Measurements from ENCODE around the gene UCK1.
"Not testable (repeated sequence)": the region's sequence is repeated elsewhere in the genome, so short reads cannot be mapped to it uniquely, and the experiment has no call there.

UCK1 gene

DNA sequence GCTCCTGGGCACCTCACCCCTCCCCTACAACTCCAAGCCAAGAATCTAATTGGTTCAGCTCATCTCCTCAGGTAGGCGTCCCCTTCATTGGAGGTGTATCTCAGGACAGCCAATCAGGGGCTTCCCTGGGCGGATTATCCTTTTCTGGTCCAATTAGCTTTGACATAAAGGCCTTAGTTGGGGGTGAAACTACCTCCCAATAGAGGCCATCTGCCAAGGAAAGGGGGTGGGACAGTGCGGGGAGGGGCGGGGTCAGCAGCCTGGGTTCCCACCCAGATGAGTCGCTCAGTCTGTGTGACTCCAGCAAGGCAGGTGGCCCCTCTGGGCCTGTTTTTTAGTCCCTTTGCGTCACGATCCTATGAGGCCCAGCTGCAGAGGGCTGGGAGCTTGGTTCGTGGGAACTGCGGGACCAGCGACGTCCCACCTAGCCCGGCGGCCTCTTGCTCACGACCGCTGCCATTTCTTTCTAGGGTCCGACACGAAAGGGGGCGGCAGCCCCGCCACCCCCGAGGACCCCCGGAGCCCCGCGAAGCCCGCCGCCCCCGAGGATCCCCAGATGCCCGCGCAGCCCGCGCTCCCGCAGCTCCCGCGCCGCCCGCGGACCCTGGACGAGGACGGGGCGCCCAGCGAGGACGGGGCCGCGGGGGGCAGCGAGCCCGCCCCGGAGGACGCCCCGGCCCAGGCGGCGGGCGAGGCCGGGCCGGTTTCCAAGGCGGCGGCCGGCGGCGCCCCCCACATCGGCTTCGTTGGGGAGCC lies 23.2 kb upstream of the UCK1 start:
- DNase-seq, result no peak

GRCh38 chr9:131552030-131552429 lies 21.0 kb upstream of the UCK1 start:
- no peak for DNase-seq

- not testable (repeated sequence) for DNase-seq
These were observed 19.4 kb upstream of the UCK1 start for GRCh38 chr9:131550465-131550864.

DNA sequence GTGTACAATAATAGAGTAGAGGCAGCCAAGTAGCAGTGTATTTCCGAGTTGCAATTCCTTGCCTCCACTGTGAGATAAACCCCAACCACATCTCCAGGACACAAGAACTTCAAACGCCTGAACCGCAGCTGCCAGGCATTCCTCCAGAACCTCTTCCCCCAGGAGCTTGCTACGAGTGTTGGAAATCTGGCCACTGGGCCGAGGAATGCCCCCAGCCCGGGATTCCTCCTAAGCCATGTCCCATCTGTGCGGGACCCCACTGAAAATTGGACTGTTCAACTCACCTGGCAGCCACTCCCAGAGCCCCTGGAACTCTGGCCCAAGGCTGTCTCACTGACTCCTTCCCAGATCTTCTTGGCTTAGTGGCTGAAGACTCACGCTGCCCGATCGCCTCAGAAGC lies 18.1 kb upstream of the UCK1 start:
- DNase-seq, result not testable (repeated sequence)

- DNase-seq, result no peak
These were observed 15.4 kb upstream of the UCK1 start for GRCh38 chr9:131546336-131547084.

DNA sequence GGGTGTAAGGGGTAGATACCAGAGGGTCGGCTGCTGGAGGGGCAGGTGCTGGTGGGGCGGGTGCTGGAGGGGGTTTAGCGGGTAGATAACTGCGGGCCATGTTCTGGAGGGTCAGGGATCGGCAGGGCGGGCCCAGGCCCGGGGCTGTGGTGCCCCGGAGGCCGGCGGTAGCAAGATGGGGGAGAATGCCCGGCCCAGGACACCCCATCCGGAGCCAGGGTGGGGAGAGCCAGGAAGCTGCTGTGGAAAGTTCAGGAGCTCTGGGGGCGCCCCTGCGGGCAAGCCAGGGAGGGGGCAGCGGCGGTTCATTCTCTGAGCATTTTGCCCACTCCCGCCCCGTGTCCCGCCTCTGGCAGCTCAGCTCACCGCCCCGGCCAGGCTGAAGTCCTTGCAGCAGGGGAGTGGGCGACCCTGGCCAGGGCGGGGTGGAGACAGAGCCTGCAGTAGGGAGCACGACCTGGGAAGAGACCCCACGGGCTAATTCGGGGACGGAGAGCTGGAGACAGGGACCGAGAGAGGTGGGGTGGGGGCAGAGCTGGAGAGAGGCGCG lies 14.8 kb upstream of the UCK1 start:
- no peak for DNase-seq

GRCh38 chr9:131545003-131545785 lies 14.1 kb upstream of the UCK1 start, which contains the start of gene PRRT1B:
Gene PRRT1B, plus strand, starts transcription at chr9:131545523. Its CDS starts 93 bp downstream, at chr9:131545616.
- DNase-seq, result no peak

GRCh38 chr9:131543141-131543540 lies 12.1 kb upstream of the UCK1 start:
- no peak for DNase-seq

DNA sequence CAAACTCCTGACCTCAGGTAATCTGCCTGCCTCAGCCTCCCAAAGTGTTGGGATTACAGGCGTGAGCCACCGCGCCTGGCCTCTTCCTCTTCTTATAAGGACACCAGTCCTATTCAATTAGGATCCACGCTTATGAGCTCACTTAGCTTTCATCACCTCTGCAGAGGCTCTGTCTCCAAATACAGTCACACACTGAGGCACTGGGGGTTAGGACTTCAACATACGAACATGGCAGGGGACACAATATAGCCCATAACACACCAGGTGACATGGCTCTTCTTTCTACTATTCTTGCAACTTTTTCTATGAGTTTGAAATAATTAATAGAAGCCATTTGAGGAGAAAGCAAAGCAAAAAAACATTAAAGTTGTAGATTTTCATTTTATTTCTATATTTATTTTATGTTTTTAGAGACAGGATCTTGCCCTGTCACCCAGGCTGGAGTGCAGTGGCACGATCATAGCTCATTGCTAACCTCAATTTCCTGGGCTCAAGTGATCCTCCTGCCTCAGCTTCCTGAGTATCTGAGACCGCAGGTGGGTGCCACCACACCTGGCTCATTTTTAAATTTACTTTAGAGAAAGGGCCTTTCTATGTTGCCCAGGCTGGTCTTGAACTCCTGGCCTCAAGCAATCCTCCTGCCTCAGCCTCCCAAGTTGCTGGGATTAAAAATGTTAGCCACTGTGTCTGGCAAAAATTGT lies 8.3 kb upstream of the UCK1 start:
- no peak for DNase-seq

DNA sequence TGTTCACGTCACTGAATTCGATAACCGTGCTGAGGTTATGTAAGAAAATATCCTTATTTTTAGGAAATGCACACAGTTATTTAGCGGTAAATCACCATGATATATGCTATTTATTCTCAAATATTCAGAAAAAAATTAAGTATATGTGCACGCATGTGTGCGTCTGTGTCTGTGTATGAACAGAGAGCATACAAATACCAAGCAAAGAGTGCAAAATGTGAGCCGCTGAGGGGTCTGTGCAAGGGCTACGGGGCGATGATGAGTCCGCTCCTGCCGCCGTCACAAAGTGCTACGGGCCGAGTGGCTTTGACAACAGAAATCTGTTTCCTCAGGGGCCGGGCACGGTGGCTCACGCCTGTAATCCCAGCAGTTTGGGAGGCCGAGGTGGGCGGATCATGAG lies 6.9 kb upstream of the UCK1 start:
- DNase-seq, result no peak

DNA sequence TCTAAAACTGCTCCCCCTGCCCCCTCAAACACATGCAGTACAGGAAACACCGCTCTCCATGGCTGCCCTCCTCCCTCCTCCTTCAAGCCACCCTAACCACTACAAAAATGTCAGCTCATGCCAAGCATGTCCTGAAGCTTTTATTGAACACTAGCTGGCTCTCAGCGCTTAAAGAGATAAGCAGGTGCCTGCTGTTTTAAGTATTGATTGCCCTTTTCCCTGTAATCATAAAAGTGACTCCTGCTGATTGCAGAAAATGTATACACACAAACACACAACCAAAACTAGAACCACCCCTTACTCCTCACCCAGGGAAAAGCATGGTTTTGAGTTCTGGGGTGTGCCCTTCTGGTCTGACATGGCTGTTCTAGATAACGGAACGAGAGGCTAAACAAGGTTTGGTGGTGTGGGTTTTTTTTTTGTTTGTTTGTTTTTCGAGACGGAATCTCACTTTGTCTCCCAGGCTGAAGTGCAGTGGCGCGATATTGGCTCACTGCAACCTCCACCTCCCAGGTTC lies 3.7 kb upstream of the UCK1 start:
- DNase-seq, result no peak

- DNase-seq, result no peak
These were observed 530 bp downstream of the UCK1 start for GRCh38 chr9:131530546-131530919.

GRCh38 chr9:131529597-131530545 lies 1.2 kb downstream of the UCK1 start:
- DNase-seq, result no peak

DNA sequence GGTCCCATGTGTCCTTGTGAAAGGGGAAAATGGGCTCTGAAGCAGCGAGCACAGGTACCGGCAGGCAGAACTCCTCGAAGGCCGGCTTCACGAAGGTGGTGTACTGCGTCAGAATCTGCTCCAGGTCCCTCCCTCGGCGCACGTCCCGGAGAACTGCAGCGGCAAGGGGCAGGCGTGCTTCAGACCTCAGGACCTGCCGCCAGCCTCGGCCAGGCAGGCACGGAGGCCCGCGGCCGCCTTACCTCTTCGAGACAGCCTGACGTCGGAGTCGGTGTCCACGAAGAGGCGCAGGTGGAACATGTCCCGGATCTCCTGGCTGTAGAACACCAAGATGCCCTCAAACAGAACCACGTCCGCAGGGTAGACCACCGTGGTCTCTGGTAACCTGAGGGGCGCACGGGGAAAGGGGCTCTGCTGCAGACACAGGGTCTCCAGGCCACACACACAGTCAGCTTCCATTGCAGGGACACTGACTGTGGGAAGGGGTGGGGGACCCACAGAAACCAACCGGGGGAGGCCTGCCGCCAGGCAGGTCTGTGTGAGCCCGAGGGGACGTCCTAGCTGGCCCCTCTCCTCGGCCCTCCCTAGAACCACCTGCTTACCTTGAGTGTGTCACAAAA lies 2.1 kb downstream of the UCK1 start:
- DNase-seq, result no peak

- no peak for DNase-seq
These were observed 2.9 kb downstream of the UCK1 start for GRCh38 chr9:131528186-131528585.

DNA sequence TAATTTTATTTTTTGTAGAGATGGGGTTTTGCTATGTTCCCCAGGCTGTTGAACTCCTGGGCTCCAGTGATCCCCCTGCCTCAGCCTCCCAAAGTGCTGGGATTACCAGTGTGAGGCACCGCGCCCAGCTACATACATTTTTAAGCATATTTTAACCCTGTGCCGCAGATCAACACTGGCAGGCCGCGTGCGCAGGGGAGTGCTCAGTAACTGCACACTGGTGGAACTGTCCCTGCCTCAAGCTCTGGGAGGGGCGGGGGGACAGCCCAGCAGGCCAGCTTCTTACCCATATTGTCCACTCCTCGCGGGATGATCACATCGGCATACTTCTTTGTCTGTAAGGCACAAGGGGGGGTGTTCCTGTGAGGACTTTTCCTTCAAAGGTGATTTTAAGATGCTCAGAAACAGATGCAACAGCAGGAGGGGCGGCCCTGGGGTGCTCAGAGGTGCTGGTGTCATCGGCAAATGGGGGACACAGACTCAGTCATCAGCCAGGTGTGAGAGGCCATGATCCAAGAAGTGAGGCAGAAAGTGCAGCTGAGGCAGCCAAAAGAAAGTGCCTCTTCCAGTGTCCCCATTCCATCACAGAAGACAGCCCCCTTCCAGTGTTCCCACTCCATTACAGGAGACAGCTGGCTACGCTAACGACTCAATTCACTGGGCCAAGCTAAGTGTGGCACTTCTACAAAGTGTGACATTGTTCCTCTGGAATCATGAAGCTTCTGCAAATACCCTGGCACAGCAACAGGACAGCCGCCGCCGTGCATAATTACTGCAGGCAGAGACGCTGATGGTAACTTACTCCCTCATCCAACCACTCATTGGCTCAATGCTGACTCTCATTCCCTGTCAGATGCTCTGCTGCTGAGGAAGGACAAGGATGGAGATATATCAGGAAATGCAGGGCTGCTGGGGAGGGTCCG lies 5.2 kb downstream of the UCK1 start:
- DNase-seq, result no peak

GRCh38 chr9:131524665-131525315 lies 6.3 kb downstream of the UCK1 start:
- DNase-seq, result no peak

DNA sequence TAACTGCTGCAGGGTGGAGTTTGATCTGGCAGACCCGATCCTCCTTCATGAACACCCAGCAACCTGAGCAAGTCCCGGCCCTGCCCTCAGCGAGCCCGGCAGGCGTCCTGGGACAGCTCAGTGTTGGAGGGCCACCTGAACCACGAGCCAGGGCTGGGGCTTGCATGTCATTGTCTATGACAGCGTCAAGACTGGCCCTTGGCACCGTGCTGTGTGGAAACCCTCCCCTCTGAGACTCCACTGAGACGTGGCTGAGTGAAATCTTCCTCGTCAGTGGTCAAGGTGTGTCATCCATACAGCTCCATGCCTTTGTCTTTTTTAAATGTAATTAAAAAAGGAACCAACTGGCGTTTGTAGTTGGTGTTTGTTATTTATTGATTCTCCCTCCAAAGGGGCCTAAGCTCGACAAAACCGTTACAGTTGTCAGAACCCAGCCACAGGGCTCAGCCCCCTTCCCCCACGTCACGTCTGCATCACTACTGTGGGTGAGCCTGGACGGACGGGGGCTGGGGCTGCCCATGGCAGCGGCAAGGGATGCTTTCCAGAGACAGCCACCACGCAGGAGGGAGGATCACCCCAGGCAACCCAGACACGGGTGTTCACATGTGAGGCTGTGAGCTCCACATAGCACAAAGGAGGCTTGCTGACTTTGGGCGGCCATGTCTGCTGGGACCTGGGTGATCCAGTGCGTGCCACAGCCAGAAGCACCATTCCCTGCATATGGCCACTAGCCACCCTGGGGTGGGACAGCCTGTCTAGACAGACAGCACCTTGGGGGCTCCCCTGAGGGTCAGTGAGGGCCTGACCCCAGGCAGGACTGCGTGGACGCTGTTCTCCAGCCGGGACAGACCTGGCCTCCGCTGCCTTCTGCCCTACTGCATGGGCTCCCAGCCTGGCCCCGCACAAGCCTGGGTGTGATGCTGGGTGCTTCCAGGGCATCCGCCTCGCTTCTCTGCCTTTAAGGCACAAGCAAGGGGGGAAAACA lies 7.3 kb downstream of the UCK1 start:
- DNase-seq, result no peak
